Measurements from ENCODE around the gene PACSIN1. TPM values are rescaled to one million over a fixed set of nuclear protein-coding genes. Genes with fewer than 3 reads are reported as not detected.

PACSIN1 gene
- total and polyA plus RNA-seq, 2 of the 4 experiments (the other 2 are of a cell fraction): 0.02 TPM; not detected in 1

DNA sequence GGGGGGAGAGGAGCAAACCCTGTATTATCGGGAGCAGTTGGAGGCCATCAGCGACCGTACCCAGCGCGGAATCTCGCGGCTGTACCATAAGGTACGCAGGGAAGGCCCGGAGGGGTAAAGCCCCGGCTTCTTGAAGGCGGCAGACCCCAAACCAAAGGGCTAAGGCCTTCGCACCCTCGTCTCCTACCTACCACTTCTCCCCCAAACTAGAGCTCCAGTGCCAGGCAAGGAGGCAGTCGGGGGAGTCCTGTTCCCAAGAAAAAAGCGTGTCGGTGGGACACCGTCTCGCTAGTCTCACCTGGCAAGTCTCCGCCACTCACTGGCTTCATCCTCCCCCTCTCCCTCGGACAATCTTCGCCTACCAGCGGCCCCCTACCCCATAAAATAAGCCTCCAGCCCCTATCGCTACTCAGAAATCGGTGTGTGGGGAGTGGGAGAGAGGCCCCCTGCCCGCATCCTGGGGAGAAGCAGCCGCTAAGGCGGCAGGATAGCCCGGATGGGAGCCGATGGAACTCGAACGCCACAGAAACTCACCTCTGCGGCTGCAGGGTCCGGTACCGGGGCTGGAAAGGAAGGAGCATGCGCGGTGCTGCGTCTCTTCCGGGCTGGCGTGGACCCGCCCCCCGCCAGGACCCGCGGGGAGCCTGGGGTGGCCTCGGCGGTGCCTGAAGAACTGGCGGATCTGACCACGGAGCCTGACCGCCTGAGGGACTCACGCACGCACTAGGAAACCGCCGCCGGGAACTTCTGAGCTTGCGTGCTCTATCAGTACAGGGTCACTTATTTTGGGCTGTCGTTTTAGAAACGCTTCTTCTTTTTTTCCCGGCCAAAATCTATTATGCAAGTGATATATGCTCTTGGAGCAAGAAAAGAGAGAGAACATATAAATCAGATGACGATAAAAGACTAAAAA is 40.1 kb upstream of the PACSIN1 start, which contains the start of gene RPS10:
RPS10 (minus strand) TSS at position 572 of the 913 bp plus-strand sequence. CDS start 848 bp downstream, outside the sequence.
- dilution Hi-C loops (cut with HindIII; ENCODE audit: low sequenced_read_pairs, unreplicated experiment): no loop called here
- 1% methylated on average over 29 of the region's 58 CpGs; no CpG with 5 or more reads in 1 of the 2 experiments for WGBS, 2 experiments (ENCODE audit: extremely low coverage in 2 of 2, insufficient read length in 1 of 2)

More for the DNA sequence above, 40.1 kb upstream of the PACSIN1 start, which contains the start of gene RPS10:
- Histone ChIP-seq H3K23ac (ENCODE audit: low read depth, low read length) (peak within 1 kb of the TSS; percentile 98), H2BK120ac (ENCODE audit: low read depth, low read length) (peak within 1 kb of the TSS; percentile 2; the same call in 1 of the 2 replicates), H4K5ac (ENCODE audit: low read depth, low read length) (peak within 1 kb of the TSS; percentile 26), H4K20me1 (ENCODE audit: insufficient read depth, low read length) (peaks cover 39% of the 10 kb centered on the region), H3K4me3 (ENCODE audit: insufficient read depth, low read depth, low read length) (peak within 1 kb of the TSS; percentile 82), H3K9me3 (ENCODE audit: control insufficient read depth, insufficient read depth, low read length) (peaks cover under 1% of the 10 kb centered on the region; the same call in 1 of the 2 replicates), H2BK15ac (ENCODE audit: low read depth, low read length) (no peak within 1 kb of the TSS), H3K27me3 (ENCODE audit: control insufficient read depth, insufficient read depth, low read length) (no peaks in the 10 kb centered on the region; the same call in 1 of the 2 replicates), H4K91ac (ENCODE audit: insufficient read depth, low read depth, low read length) (peak within 1 kb of the TSS; percentile 86), H3K18ac (ENCODE audit: low read depth, low read length) (peak within 1 kb of the TSS; percentile 3; the same call in 1 of the 2 replicates), H3K56ac (ENCODE audit: extremely low read depth, insufficient read depth, low read length) (peak within 1 kb of the TSS; percentile 84), H2AK9ac (replicated peaks; ENCODE audit: low read depth, low read length, poor library complexity) (peak within 1 kb of the TSS; percentile 97), H3K4me1 (ENCODE audit: control insufficient read depth, insufficient read depth, low read length) (peaks cover 2% of the 10 kb centered on the region), H2BK5ac (ENCODE audit: low read depth, low read length, poor library complexity, severe bottlenecking) (peak within 1 kb of the TSS; percentile 55), H3K9me1 (ENCODE audit: insufficient read depth, low read length) (no peaks in the 10 kb centered on the region), H3K36me3 (ENCODE audit: control insufficient read depth, insufficient read depth, low read length) (peaks cover 34% of the 10 kb centered on the region), H2AFZ (replicated peaks; ENCODE audit: low read length, poor library complexity) (peak within 1 kb of the TSS; percentile 78), H3K27ac (ENCODE audit: insufficient read depth, low read length) (peak within 1 kb of the TSS; percentile 81), H3K79me1 (ENCODE audit: low read depth in 1 of 2, low read length in 2 of 2) (peaks cover 31 to 44% of the 10 kb centered on the region in 2 experiments), H3K9ac (ENCODE audit: low read depth, low read length) (peak within 1 kb of the TSS; percentile 97), H2AK5ac (ENCODE audit: low read depth, low read length) (peak within 1 kb of the TSS; percentile 74), H2BK20ac (ENCODE audit: low read depth, low read length) (no peak within 1 kb of the TSS), H4K8ac (ENCODE audit: low read depth in 2 of 2, low read length in 2 of 2) (peak within 1 kb of the TSS; percentile 59 to 87), H3K4ac (ENCODE audit: low read depth, low read length) (peak within 1 kb of the TSS; percentile 90), H3K14ac (replicated peaks; ENCODE audit: low read depth, low read length) (peak within 1 kb of the TSS; percentile 99), H3K4me2 (ENCODE audit: low read depth, low read length) (peak within 1 kb of the TSS; percentile 94)
- ChIA-PET POLR2A (ENCODE audit: unreplicated experiment) (interaction anchor here (0.5 to 1.2 kb wide), 4 partner anchors 9 to 270 kb away, joined by 3 to 14 read pairs (median 4); no protein-coding TSS in a partner anchor), CTCF (interaction anchor here (0.6 to 2.1 kb wide), 8 partner anchors 69 to 331 kb away, joined by 3 to 10 read pairs (median 4); no protein-coding TSS in a partner anchor)
- ATAC-seq (ENCODE audit: low read depth) (peak; percentile 98), DNase-seq (peak; percentile 92)
- BruUV-seq (replicated peaks): TSS peak; percentile 70
- TF ChIP-seq, protein P1, sequence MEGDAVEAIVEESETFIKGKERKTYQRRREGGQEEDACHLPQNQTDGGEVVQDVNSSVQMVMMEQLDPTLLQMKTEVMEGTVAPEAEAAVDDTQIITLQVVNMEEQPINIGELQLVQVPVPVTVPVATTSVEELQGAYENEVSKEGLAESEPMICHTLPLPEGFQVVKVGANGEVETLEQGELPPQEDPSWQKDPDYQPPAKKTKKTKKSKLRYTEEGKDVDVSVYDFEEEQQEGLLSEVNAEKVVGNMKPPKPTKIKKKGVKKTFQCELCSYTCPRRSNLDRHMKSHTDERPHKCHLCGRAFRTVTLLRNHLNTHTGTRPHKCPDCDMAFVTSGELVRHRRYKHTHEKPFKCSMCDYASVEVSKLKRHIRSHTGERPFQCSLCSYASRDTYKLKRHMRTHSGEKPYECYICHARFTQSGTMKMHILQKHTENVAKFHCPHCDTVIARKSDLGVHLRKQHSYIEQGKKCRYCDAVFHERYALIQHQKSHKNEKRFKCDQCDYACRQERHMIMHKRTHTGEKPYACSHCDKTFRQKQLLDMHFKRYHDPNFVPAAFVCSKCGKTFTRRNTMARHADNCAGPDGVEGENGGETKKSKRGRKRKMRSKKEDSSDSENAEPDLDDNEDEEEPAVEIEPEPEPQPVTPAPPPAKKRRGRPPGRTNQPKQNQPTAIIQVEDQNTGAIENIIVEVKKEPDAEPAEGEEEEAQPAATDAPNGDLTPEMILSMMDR (conservative IDR thresholded peaks at IDR 0.05; ENCODE audit: low read depth, low read length): 0 out of 2 replicates have a peak, but pooled peaks have one; percentile 14
- no peak for TF ChIP-seq RCOR1 (IDR thresholded peaks at IDR 0.05; ENCODE audit: insufficient replicate concordance, low read length)
- no peak for TF ChIP-seq CHD1 (IDR thresholded peaks at IDR 0.05; ENCODE audit: low read depth, low read length)
- TF ChIP-seq POLR2A (IDR thresholded peaks at IDR 0.05; ENCODE audit: low read depth, low read length): peak; percentile 95
- TF ChIP-seq MAZ (IDR thresholded peaks at IDR 0.05; ENCODE audit: borderline replicate concordance, low read depth, low read length): peak; percentile 65; the same call in 1 of the 2 replicates
- TF ChIP-seq MXI1 (IDR thresholded peaks at IDR 0.05; ENCODE audit: borderline replicate concordance, low read depth, low read length): peak; percentile 71; the same call in 1 of the 2 replicates
- no peak for TF ChIP-seq CEBPB (IDR thresholded peaks at IDR 0.05; ENCODE audit: low read depth, low read length)
- TF ChIP-seq SMC3 (IDR thresholded peaks at IDR 0.05; ENCODE audit: low read depth, low read length): peak; percentile 37
- intact Hi-C loops (cut with micrococcal nuclease): no loop called here
- in situ Hi-C loops (cut with MboI; ENCODE audit: low sequenced_read_pairs): loop anchor here (10.0 kb wide), 1 partner anchor 179 kb away; no protein-coding TSS in a partner anchor
